ENCODE data around the gene ATG12.
"Not testable (repeated sequence)": the region's sequence is repeated elsewhere in the genome, so short reads cannot be mapped to it uniquely, and the experiment has no call there.

Gene ATG12

DNA sequence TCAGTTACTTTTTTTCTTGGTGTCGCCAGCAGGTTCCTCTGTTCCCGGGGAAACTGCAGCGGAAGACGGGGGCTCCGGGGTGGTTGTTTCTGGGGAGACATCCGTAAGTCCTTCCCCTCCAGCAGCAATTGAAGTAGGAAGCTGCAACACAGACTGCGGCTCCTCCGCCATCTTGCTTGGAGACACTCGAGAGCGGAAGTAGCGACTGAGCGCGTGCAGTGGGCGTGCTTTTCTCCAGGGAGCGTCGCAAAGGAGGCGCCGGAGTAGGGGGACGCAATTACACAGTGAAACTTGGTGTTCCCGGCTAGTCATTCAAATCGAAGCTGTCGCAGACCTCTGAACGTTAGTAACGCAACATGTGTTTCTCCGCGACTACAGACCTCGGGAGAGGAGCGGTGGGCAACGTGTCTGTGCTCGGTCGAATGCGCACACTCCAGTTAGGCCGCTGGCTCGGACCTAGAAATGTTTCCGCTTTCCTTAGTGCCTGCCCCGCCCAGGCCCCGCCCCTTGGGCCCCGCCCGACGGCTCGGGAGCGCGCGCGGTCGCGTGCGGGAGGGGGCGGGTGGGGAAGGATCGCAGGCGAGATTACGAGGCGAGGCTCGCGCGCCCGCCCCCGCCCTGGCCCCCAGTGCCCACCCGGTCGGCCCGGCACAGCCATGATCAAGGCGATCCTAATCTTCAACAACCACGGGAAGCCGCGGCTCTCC lies at the start of gene ATG12, which contains the start of gene AP3S1:
Gene ATG12 (minus strand): TSS at position 184 of the 707 bp plus-strand sequence. CDS start 13 bp downstream, at position 171.
Gene AP3S1 (plus strand): TSS at position 554 of the 707 bp plus-strand sequence. CDS start 103 bp downstream, at position 657.
- Histone ChIP-seq H3K4me1 (ENCODE audit: control insufficient read depth, insufficient read depth, low read length) (peaks cover 10% of the 10 kb centered on the region), H3K36me3 (ENCODE audit: control insufficient read depth, insufficient read depth, low read length) (no peaks in the 10 kb centered on the region), H3K9me3 (ENCODE audit: control insufficient read depth, insufficient read depth, low read length) (no peaks in the 10 kb centered on the region), H3K4me3 (ENCODE audit: low read depth, low read length) (peak within 1 kb of the TSS; percentile 99), H3K9ac (ENCODE audit: low read depth, low read length) (peak within 1 kb of the TSS; percentile 93), H3K27me3 (ENCODE audit: control insufficient read depth, insufficient read depth, low read length) (peaks cover 10% of the 10 kb centered on the region)

DNA sequence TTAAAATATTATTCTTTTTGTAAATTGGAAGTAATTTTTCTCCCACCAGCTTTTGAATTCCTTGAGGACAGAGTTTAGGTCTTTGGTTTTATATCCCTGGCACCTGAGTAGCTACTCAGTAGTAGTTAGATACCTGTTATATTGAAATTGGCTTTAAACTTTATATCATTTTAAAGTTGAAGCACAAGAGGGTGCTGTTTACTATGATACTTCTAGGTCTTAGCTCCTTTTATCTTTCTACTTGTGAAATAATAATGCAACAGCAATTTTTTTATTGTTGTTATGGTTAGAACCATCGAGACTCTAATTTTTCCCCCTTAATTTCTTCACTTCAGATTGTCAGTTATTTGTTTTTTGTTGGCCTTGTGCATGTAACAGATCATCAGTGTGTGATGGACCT lies 46.7 kb upstream of the ATG12 start:
- H3K9me3 ChIP-seq (ENCODE audit: control insufficient read depth, insufficient read depth, low read length) = no peaks in the 10 kb centered on the region
- no peaks in the 10 kb centered on the region for H3K27me3 ChIP-seq (ENCODE audit: control insufficient read depth, insufficient read depth, low read length)
- no peaks in the 10 kb centered on the region for H3K4me1 ChIP-seq (ENCODE audit: control insufficient read depth, insufficient read depth, low read length)
- H3K9ac ChIP-seq (ENCODE audit: low read depth, low read length) = no peak overlapping the region
- H3K4me3 ChIP-seq (ENCODE audit: low read depth, low read length) = no peak overlapping the region
- no peaks in the 10 kb centered on the region for H3K36me3 ChIP-seq (ENCODE audit: control insufficient read depth, insufficient read depth, low read length)

DNA sequence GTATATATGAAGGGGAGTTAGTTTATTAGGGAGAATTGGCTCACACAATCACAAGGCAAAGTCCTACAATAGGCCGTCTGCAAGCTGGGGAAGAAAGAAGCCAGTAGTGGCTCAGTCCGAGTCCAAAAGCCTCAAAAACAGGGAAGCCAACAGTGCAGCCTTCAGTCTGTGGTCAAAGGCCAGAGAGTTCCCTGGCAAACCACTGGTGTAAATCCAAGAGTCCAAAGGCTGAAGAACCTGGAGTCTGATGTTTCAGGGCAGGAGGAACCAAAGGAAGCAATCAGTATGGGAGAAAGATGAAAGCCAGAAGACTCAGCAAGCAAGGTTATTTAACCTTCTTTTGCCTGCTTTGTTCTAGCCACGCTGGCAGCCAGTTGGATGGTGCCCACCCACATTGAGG lies 43.8 kb upstream of the ATG12 start:
- H3K4me3 ChIP-seq (ENCODE audit: low read depth, low read length); H3K9ac ChIP-seq (ENCODE audit: low read depth, low read length); H3K36me3 ChIP-seq (ENCODE audit: control insufficient read depth, insufficient read depth, low read length); H3K4me1 ChIP-seq (ENCODE audit: control insufficient read depth, insufficient read depth, low read length); H3K9me3 ChIP-seq (ENCODE audit: control insufficient read depth, insufficient read depth, low read length); H3K27me3 ChIP-seq (ENCODE audit: control insufficient read depth, insufficient read depth, low read length): not testable (repeated sequence)

DNA sequence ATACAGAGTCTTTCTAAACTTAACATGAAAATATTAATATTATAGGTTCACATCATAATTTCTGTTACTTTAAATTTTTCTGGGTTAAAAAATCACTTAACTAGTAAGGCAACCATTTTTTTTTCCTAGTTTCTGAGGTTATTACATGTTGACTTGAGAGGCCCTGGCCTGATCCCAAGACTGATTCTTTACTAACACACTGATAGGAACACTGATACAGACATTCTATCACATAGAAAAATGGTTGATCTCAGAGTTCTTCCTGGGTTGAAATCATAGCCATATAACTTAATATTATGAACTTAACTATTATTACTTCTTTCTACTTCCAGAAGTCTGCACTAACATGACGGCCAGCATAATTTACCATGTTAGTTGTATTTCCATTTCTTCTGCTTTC lies 43.3 kb upstream of the ATG12 start:
- H3K9me3 ChIP-seq (ENCODE audit: control insufficient read depth, insufficient read depth, low read length) = no peaks in the 10 kb centered on the region
- no peak overlapping the region for H3K4me3 ChIP-seq (ENCODE audit: low read depth, low read length)
- no peaks in the 10 kb centered on the region for H3K4me1 ChIP-seq (ENCODE audit: control insufficient read depth, insufficient read depth, low read length)
- no peak overlapping the region for H3K9ac ChIP-seq (ENCODE audit: low read depth, low read length)
- H3K36me3 ChIP-seq (ENCODE audit: control insufficient read depth, insufficient read depth, low read length) = no peaks in the 10 kb centered on the region
- no peaks in the 10 kb centered on the region for H3K27me3 ChIP-seq (ENCODE audit: control insufficient read depth, insufficient read depth, low read length)

- H3K27me3 ChIP-seq (ENCODE audit: control insufficient read depth, insufficient read depth, low read length); H3K4me3 ChIP-seq (ENCODE audit: low read depth, low read length); H3K4me1 ChIP-seq (ENCODE audit: control insufficient read depth, insufficient read depth, low read length); H3K36me3 ChIP-seq (ENCODE audit: control insufficient read depth, insufficient read depth, low read length); H3K9ac ChIP-seq (ENCODE audit: low read depth, low read length); H3K9me3 ChIP-seq (ENCODE audit: control insufficient read depth, insufficient read depth, low read length): not testable (repeated sequence)
Observed at GRCh38 chr5:115882434-115882833, 41.1 kb upstream of the ATG12 start.

DNA sequence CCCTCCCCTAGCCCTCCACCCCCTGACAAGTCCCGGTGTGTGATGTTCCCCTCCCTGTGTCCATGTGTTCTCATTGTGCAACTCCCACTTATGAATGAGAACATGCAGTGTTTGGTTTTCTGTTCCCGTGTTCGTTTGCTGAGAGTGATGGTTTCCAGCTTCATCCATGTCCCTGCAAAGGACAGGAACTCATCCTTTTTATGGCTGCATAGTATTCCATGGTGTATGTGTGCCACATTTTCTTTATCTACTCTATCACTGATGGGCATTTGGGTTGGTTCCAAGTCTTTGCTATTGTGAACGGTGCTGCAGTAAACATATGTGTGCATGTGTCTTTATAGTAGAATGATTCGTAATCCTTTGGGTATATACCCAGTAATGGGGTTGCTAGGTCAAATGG lies 36.0 kb upstream of the ATG12 start:
- H3K9ac ChIP-seq (ENCODE audit: low read depth, low read length); H3K4me1 ChIP-seq (ENCODE audit: control insufficient read depth, insufficient read depth, low read length); H3K27me3 ChIP-seq (ENCODE audit: control insufficient read depth, insufficient read depth, low read length); H3K36me3 ChIP-seq (ENCODE audit: control insufficient read depth, insufficient read depth, low read length); H3K4me3 ChIP-seq (ENCODE audit: low read depth, low read length); H3K9me3 ChIP-seq (ENCODE audit: control insufficient read depth, insufficient read depth, low read length): not testable (repeated sequence)

GRCh38 chr5:115875447-115875846 lies 34.1 kb upstream of the ATG12 start:
- no peaks in the 10 kb centered on the region for H3K27me3 ChIP-seq (ENCODE audit: control insufficient read depth, insufficient read depth, low read length)
- H3K4me3 ChIP-seq (ENCODE audit: low read depth, low read length) = no peak overlapping the region
- H3K4me1 ChIP-seq (ENCODE audit: control insufficient read depth, insufficient read depth, low read length) = no peaks in the 10 kb centered on the region
- H3K36me3 ChIP-seq (ENCODE audit: control insufficient read depth, insufficient read depth, low read length) = no peaks in the 10 kb centered on the region
- H3K9ac ChIP-seq (ENCODE audit: low read depth, low read length) = no peak overlapping the region
- H3K9me3 ChIP-seq (ENCODE audit: control insufficient read depth, insufficient read depth, low read length) = no peaks in the 10 kb centered on the region

- Histone ChIP-seq H3K36me3 (ENCODE audit: control insufficient read depth, insufficient read depth, low read length) (no peaks in the 10 kb centered on the region), H3K9me3 (ENCODE audit: control insufficient read depth, insufficient read depth, low read length) (no peaks in the 10 kb centered on the region), H3K9ac (ENCODE audit: low read depth, low read length) (no peak overlapping the region), H3K4me3 (ENCODE audit: low read depth, low read length) (no peak overlapping the region), H3K27me3 (ENCODE audit: control insufficient read depth, insufficient read depth, low read length) (no peaks in the 10 kb centered on the region), H3K4me1 (ENCODE audit: control insufficient read depth, insufficient read depth, low read length) (no peaks in the 10 kb centered on the region)
Observed at GRCh38 chr5:115873392-115873791, 32.0 kb upstream of the ATG12 start.

DNA sequence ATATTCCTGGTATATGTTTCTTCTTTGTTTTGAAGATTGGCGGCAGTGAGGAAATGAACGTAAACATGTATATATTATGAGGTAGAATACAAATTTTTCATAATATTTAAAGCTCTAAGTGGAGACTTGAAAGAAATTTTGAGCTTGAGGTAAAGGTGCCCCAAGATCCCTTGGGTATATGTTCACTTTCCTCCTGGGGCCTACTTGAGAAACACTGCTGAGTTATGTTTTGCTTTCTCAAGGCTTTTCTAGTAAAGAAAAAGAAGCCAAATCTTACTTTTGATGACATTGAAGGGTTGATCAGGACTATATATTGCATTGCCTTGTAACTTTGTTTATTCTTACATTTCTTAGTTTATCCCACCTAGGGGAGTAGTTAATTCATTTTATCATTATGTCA lies 31.1 kb upstream of the ATG12 start:
- no peaks in the 10 kb centered on the region for H3K4me1 ChIP-seq (ENCODE audit: control insufficient read depth, insufficient read depth, low read length)
- H3K9me3 ChIP-seq (ENCODE audit: control insufficient read depth, insufficient read depth, low read length) = no peaks in the 10 kb centered on the region
- H3K4me3 ChIP-seq (ENCODE audit: low read depth, low read length) = no peak overlapping the region
- no peak overlapping the region for H3K9ac ChIP-seq (ENCODE audit: low read depth, low read length)
- H3K27me3 ChIP-seq (ENCODE audit: control insufficient read depth, insufficient read depth, low read length) = no peaks in the 10 kb centered on the region
- H3K36me3 ChIP-seq (ENCODE audit: control insufficient read depth, insufficient read depth, low read length) = no peaks in the 10 kb centered on the region

GRCh38 chr5:115869256-115869795 lies 28.0 kb upstream of the ATG12 start:
- Histone ChIP-seq H3K9me3 (ENCODE audit: control insufficient read depth, insufficient read depth, low read length) (no peaks in the 10 kb centered on the region), H3K9ac (ENCODE audit: low read depth, low read length) (no peak overlapping the region), H3K36me3 (ENCODE audit: control insufficient read depth, insufficient read depth, low read length) (no peaks in the 10 kb centered on the region), H3K4me1 (ENCODE audit: control insufficient read depth, insufficient read depth, low read length) (peaks cover 5% of the 10 kb centered on the region), H3K27me3 (ENCODE audit: control insufficient read depth, insufficient read depth, low read length) (no peaks in the 10 kb centered on the region), H3K4me3 (ENCODE audit: low read depth, low read length) (no peak overlapping the region)

DNA sequence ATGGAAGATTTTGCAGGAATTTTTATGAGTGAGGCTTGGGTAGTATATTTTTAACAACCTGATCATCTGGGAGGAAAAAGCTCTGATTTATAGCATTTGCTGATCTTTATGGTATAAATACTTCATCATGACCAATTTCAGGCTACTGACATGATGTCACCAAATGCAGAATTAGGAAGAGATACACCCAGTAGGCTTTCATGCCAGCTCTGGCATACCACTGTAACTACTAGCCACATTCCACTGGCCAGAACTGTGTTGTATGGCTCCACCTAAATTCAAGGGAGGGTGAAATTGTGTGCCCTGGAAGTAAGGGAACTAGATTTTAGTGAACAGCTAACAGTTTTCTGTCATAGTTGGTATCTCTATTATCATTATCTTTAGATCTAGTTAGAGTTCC lies 18.0 kb upstream of the ATG12 start:
- H3K36me3 ChIP-seq (ENCODE audit: control insufficient read depth, insufficient read depth, low read length) = no peaks in the 10 kb centered on the region
- H3K27me3 ChIP-seq (ENCODE audit: control insufficient read depth, insufficient read depth, low read length) = no peaks in the 10 kb centered on the region
- H3K4me1 ChIP-seq (ENCODE audit: control insufficient read depth, insufficient read depth, low read length) = peaks cover 4% of the 10 kb centered on the region

GRCh38 chr5:115858396-115858795 lies 17.0 kb upstream of the ATG12 start:
- no peaks in the 10 kb centered on the region for H3K27me3 ChIP-seq (ENCODE audit: control insufficient read depth, insufficient read depth, low read length)
- H3K4me3 ChIP-seq (ENCODE audit: low read depth, low read length) = no peak overlapping the region
- H3K4me1 ChIP-seq (ENCODE audit: control insufficient read depth, insufficient read depth, low read length) = peaks cover 3% of the 10 kb centered on the region

More for the DNA sequence above, 18.0 kb upstream of the ATG12 start:
- Histone ChIP-seq H3K4me3 (ENCODE audit: low read depth, low read length) (no peak overlapping the region), H3K9me3 (ENCODE audit: control insufficient read depth, insufficient read depth, low read length) (no peaks in the 10 kb centered on the region), H3K9ac (ENCODE audit: low read depth, low read length) (no peak overlapping the region)

More at GRCh38 chr5:115858396-115858795, 17.0 kb upstream of the ATG12 start:
- no peaks in the 10 kb centered on the region for H3K36me3 ChIP-seq (ENCODE audit: control insufficient read depth, insufficient read depth, low read length)
- no peaks in the 10 kb centered on the region for H3K9me3 ChIP-seq (ENCODE audit: control insufficient read depth, insufficient read depth, low read length)
- H3K9ac ChIP-seq (ENCODE audit: low read depth, low read length) = no peak overlapping the region

All from iPS-15b (cell line).